Activated T-cell treated with anti-CD3 and anti-CD28 coated beads for 24 hours (primary cell): ENCODE results near the gene OR56A1.
"Not testable (repeated sequence)": the region's sequence is repeated elsewhere in the genome, so short reads cannot be mapped to it uniquely, and the experiment has no call there.

Experiments used
- DNase-seq: peaks from one replicate; pipeline ENCODE4 v3.0.0-alpha.2; 2020; ENCODE audit warnings: low read depth

Gene OR56A1, protein sequence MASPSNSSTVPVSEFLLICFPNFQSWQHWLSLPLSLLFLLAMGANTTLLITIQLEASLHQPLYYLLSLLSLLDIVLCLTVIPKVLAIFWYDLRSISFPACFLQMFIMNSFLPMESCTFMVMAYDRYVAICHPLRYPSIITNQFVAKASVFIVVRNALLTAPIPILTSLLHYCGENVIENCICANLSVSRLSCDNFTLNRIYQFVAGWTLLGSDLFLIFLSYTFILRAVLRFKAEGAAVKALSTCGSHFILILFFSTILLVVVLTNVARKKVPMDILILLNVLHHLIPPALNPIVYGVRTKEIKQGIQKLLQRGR

DNA sequence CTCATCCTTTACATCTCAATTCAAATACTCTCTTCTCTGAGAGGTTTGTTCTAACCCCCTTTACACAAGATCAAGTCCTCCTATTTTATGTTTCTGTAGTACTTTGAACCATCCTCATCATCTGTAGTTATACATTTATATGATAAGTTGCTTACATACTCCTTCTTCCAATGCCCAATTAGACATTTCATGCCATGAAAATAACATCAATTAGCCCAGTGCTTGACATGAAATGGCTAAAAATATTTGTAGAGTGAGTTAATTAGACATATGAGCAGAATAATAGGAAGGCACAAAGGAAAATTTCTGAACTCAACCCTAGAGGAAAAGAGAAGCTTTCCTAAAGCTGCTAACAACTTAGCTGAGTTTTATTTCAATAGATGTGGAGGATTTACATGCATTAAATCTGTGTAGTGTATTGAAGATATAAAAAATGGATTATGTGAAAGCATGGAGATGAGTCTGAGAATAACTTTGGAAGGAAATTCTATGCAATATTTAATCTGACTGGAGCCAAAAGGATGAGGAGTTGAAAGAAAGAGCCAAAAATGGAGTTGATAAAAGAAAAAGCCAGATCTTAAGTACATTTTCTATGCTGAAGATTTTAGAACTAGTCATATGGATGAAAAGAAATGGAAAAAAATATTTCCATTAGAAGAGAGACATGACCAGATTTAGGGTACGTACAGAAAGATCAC is at the start of gene OR56A1:
OR56A1 (minus strand) TSS at position 51 of the 698 bp plus-strand sequence. CDS start 3,066 bp downstream, outside the sequence.
- DNase-seq, result no peak

DNA sequence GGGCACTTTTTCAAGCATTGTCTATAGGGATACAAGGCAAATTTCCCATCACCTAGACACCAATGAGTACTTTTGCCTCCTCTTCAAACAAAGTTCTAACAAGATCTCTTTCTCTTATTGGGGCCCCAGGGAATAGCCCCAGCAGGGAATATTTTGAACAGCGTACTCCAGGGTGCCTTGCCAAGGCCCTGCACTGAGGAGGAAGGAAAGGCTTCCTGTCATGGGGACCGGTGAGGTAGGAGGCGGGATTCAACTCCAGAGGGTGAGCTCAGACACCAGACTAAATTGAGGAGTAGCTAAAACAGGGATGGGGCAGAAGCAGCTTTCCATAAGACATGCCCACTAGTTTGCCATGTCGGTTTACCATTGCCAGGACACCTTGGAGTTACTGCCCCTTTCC is 48.9 kb upstream of the OR56A1 start:
- no peak for DNase-seq

DNA sequence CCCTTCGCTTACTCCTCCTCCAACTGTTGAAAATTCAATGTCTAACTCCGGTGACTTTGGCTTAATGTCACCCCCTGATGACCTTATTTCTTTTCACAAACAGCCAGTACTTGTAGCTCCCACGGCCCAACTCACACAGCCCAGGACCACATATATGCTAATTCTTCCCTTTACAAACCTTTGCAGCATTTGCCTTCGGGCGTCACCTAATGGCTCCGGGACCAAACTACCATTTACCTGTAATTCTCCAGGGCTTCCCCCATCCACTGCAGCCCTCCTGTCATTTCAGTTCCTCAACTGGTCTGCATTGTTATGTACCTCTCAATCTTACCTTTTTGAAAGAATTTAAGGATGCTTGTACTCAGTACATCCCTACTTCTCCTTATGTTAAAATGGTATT is 47.2 kb upstream of the OR56A1 start:
- no peak for DNase-seq

DNA sequence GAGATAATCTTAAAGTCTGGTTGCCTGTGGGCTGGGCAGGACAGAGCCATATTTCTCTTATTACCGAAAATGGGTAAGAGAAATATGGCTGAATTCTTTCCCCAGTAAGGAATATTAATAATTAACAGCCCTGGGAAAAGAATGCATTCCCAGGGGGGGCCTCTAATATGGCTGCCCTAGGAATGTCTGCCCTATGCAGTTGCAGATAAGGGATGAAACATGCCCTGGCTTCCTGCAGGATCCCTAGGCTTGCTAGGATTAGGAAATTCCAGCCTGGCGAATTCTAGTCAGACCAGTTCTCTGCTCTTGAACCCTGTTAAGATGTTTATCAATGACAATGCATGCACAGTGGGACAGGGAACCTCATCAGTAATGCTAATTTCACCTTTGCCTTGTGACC is 45.9 kb upstream of the OR56A1 start:
- not testable (repeated sequence) for DNase-seq

DNA sequence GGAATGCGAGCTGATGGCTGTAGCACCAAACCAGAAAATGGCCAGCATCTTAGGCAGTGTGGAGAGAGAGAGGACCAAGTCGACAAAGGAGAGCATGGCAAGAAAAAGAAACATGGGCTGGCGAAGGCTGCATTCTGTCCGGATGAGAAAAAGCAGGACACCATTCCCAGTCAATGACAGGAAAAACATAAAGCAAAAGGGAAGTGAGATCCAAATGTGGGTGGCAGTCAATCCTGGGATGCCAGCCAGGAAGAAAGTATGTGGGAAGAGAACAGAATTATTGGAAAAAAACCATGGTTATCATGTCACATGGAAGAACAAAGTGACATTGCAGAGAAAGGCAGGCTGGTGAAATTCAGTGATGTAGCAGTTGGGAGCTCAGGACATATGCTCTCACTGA is 36.9 kb upstream of the OR56A1 start:
- DNase-seq, result no peak

DNA sequence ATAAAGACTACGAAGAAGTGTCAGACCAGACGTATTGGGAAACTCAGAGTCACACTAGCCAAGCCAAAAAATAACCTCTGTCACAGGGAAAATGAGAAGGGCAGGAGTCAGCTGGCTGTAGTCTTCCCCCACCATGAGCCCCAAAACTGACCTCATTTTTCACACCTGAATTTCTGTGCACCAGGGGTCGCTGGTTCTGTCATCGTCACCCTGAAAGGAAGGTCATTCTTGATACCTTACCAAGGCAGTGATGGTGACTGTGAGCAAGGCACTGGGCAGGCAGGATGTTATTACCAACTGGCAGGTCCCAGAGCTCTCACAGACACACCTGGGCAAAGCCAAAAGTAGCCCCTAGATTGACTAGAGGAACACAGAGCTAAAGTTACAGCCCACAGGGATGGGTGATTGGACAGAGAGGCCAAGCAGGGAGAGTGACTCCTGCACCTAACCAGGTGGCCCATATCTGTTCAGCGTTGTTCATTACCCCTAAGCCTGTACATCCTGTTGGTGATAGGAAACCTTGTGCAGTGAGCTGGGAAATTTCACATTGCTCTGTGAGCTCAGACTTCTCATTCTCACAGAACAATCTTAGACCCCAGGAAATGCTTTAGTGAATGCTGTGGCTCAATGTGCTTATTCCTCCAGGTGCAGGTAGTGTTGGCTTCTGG is 32.3 kb upstream of the OR56A1 start:
- DNase-seq, result no peak

DNA sequence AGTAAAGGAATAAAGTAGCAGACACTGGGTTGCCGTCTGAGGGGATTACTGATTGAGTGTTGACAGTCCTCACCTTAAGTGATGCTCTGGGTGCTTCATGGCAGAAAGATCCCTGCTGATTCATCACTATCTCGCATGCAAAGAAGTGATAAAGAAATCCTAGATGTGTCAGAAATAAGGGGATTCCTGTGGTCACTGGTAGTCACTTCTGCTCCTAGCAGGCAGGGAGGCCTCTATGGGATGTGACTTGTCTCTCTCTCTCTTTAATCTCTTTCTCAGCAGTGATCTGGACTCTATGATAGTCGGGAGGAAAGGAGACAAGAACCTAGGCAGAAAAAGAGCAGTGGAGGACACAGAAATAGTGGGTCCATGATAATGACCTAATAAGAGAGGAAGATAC is 30.9 kb upstream of the OR56A1 start:
- DNase-seq, result no peak

DNA sequence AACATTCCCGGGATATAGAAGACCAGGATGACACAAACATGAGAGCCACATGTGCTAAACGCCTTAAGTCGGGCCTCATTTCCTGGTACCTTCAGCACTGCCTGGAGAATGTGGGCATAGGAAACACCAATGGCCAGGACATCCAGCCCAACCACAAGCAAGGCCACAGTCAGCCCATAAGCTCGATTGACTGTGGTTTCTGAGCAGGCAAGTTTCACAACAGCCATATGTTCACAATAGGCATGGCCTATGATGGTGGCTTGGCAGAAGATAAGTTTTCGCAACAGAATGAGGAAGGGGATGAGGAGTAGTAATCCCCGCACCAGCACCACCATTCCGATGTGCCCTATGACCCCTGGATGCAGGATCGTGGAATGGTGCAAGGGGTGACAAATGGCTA is 26.9 kb upstream of the OR56A1 start:
- no peak for DNase-seq

DNA sequence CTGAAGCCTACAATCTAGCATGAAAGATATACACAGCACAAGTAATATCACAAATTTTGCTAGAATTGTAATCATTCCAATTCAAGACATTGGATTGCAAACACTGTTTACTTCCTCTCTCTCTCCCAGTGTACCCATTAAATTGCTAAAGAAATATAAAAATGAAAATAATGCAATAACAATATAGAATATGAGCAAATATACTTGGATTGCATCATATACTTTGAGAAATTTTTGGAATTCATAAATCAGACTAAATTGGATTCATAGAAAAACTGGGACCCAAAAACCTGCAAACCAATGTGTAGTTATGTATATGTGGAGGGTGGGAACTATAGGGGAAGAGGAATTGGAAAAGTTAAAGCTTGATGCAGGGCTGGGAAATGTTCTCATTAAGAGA is 25.0 kb upstream of the OR56A1 start:
- no peak for DNase-seq

DNA sequence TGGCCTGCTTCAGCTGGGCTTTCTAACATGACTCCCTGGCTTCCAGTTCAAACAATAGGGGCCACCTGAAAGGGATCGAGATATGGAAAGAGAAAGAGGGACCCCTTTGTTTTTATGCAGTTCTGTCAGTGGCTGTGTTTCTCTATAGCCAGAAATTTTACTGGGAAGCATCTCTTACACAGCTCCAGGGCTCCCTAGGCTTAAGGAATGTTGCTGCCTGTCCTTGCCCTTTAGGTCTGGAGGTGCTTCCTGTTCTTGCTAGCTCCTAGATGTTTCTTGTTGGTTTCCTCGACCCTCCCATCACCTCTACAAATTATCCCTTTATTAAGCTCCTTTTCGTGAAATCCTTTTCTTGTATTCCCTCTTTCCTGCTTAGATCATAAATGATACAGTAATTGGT is 21.8 kb upstream of the OR56A1 start:
- no peak for DNase-seq

DNA sequence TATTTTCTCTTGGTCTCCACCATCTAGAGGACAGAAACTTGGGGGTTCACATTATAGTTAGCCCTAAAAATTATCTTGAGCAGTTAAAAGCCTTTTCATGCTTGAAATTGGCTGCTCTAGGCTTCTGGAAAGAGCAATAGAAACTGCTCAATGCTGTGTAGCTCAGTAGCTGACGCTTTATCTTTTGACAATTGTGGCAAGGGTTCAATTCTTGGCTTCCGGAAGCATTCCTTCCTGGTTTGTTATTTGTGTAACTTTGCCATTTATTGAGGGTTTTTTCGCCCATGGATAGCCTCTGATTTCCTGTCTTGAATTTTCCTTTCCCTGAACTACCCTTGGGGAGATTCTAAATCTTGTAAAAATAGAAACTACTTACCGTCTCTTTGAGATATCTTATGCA is 10.3 kb upstream of the OR56A1 start:
- DNase-seq, result no peak

DNA sequence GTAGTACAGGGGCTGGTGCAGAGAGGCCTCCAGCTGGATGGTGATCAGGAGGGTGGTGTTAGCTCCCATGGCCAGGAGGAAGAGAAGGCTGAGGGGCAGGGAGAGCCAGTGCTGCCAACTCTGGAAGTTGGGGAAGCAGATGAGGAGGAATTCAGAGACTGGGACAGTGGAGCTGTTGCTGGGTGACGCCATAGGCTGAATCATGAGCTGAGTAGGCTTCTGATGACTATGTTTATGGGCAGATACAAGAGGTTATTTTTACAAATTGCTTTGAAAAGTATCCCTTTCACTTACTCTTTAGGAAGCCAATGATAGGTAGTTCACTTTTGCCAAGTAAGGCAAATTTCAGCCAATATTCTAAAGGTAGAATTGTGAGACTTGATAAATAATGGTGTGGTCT is 3.1 kb downstream of the OR56A1 start:
- no peak for DNase-seq

DNA sequence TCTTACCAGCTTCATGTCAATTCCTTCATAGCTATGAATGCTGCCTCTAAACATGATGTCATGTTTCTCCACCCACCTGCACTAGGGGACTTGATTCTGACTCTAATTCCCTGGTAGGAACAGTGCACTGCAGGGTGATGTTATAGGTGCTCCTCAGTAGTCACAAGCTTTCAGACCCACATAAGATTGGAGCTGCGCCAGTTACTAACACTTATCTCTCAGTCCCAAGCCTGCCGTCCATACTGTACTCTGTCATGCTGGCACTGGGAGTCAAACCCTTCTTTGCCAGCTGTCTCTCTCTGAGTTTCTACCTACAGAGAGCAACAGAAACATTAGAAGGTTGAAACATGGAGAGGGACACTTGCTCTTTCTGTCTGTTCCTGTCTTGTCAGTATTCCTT is 5.5 kb downstream of the OR56A1 start:
- no peak for DNase-seq

DNA sequence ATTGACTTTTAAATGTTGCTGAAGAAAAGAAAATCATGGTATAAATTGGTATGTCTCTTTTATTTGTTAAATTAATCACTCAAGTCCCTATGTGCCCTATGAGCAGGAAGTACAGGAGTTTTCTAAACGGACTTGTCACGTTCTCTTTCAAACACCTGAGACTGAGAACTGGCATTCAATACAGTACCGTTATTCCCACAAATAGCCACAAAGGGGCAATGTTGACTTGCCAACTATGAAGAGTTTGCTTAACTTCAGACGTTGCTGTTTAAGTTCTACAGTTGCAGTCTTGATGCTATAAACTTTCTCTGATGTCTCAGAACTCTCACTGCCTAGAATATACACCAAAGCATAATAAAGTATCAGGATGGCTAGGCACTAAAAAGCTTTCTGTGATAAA is 7.6 kb downstream of the OR56A1 start:
- DNase-seq, result no peak

DNA sequence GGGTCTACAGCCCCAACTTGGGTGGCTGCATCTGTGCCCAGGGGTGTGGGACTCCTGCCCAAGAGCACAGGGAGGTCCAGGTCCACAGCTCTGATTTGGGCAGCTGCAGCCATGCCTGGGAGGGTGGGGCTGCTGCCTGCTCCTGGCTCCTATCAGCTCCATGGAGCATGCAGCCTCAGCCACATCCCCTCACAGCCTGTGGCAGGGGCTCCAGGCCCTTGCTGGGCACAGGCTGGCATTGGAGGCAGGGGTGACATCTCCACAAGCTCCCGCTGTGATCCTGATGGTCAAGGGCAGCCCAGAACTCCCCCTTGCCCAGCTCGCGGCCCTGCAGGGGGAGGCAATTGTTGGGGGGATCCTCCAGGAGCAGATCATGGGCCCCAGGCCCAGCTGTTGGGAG is 17.5 kb downstream of the OR56A1 start:
- no peak for DNase-seq

DNA sequence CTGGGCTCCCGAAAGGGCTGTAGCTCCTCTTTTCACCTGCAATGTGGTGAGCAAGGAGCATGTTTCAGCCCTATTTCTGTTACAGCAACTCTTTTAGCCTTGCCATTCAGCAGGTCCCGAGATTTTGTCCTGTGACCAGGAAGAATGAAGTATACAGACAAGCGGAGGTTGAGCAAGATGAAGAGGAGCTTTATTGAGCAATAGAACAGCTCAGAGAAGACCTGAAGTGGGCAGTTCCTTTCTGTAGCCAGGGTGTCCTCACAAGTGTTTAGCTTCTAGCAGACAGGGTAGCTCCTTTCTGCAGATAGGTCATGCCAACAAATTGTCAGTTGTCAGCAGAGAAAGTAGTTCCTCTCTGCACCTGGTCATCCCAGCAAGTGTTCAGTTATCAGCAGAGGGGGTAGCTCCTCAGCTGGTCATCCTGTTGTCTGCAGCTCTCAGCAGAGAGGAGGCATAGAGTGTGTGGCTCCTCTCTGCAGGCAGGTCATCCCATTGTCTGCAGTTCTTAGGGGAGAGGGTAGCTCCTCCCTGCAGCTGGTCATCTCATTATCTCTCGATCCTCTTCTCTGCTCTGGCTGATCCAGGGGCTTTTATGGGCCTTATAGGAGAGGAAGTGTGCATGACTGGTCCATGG is 18.4 kb downstream of the OR56A1 start:
- DNase-seq, result no peak

DNA sequence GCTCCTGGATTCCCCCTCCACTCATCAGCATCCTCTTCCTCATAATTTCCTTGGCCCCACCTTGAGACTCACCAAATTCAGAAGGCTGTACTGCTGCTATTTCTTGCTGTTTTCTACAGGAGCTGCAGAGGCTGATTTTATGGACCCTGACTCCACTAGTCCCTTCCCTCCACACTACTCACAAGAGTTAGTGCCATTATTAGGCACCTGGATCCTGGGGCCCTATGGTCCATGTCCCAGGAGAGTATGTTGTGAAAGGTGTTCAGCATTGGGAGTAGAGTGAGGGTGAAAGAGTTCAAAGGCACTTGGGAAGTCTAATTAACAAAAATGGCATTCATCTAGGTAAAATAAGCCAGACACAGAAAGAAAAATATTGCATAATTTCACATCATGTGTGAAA is 23.7 kb downstream of the OR56A1 start, which contains the start of gene OR56A4:
OR56A4 (minus strand) TSS at position 101 of the 400 bp plus-strand sequence. CDS start 3,954 bp downstream, outside the sequence.
- DNase-seq, result no peak

DNA sequence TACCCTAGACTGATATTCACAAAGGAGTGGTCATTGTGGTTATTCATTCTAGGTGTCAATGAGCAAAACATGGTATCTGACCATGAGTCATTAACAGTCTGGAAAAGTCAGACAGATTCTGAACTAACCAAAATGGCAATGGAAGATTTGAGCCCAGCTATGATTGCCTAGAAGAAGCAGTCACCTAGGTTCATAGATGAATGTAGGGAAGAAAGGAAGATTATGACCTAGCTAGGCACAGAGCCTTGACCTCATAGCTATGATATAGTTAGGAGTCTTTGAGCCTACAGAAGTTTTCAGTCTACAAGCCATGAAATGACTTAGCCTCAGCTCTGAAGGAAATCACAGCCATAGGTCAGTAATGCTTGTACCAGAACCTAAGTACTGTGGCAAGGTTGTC is 24.2 kb downstream of the OR56A1 start:
- no peak for DNase-seq

DNA sequence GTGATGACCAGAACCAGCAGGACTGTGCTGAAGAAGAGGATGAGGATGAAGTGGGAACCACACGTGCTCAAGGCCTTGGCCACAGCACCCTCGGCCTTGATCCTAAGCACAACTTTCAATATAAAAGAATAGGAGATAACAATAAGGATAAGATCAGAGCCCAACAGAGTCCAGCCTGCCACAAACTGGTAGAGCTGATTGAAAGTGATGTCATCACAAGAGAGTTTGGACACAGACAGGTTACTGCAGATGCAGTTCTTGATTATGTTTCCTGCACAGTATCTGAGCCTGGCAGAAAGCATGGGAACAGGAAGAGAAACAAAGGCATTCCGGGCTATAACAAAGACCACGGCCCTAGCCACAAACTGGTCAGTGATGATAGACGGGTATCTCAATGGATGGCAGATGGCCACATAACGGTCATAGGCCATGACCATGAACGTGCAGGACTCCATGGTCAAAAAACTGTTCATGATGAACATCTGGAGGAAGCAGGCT is 28.3 kb downstream of the OR56A1 start:
- no peak for DNase-seq

DNA sequence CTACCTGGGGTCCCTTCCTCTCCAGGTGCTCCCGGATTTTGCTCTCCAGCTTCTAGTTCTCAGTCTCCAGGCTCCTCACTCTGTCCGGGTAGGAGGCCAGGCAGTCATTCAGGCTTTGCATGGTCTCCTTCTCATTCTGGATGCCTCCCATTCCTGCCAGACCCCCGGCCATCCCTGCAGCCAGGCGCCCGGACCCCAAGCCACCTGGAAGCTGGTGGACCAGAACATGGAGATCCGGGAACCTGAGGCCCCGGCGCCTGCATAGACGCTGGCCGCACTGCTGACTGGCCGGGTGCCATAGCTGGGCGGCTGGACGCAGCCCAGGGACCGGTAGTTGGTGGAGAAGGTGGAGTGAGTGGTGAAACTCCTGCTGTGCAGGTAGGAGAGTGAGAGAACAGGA is 35.8 kb downstream of the OR56A1 start:
- no peak for DNase-seq

DNA sequence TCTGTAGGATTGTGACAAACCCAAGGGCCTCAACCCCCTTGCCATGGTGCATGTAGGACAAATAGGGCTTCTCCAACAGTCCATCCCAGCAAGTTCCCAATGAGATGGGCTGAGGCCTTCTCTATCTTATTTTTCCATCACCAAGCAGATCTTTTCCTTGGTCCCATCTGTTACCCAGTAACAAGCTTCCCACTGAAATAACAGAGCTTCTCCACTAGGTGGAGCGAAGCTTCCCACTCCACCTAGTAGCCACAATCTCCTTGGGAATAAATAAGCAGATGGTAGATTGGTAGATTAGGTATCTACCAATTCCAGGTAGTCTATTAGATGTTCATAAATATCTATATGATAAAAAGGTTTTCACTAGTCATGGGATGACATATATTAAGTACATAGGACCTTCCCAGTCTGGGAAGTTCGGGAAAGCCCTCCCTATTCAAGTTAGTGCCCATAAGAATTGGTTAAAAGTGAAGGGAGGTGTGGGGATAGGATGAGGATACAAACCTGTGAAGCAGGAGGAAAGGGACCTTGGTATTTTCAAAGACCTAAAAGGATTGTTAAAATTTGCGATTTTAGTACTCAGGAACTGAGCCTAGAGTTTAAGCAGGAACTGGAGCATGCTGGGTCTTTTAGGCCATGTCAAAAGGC is 37.8 kb downstream of the OR56A1 start:
- DNase-seq, result no peak

DNA sequence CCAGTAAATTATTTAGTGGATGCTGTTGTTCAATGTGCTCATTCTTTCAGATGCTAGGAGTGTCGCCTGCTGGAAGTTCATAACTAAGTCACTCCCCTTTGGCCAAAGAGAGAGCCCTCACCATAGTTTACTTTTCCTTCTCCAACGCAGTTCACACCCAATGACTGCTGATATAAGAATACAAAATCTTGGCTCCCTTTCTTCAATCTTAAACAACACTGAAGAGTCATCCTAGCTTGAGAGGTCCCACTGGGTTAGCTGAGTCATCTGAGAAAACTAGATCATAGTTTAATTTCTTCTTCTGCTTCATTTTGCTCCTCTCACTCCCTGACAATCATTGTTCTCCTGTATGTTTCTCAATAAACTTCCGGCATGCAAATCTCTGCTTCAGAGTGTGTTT is 38.4 kb downstream of the OR56A1 start:
- DNase-seq, result no peak
